Endothelial cell of umbilical vein (primary cell): Measurements from ENCODE around the gene DIP2C.

Experiments
- EZH2 ChIP-seq: IDR thresholded peaks from 2 replicates; pipeline ENCODE4 v1.6.1; 2012; ENCODE audit warnings: borderline replicate concordance, low read depth, mild to moderate bottlenecking, moderate library complexity, low read length, inconsistent platforms; ENCODE audit not compliant: severe bottlenecking
- TF ChIP-seq, protein P1 (sequence below), 2 donors: IDR thresholded peaks; 1 replicate in 1 of 2; 2 replicates in 1 of 2; pipeline ENCODE4 v1.5.1; 2011; ENCODE audit warnings: low read length in 2 of 2, mild to moderate bottlenecking in 2 of 2, moderate library complexity in 2 of 2, control low read depth in 1 of 2, inconsistent platforms in 1 of 2, low read depth in 1 of 2; ENCODE audit not compliant: insufficient read depth in 1 of 2; ENCODE audit errors: extremely low read depth in 1 of 2

DNA sequence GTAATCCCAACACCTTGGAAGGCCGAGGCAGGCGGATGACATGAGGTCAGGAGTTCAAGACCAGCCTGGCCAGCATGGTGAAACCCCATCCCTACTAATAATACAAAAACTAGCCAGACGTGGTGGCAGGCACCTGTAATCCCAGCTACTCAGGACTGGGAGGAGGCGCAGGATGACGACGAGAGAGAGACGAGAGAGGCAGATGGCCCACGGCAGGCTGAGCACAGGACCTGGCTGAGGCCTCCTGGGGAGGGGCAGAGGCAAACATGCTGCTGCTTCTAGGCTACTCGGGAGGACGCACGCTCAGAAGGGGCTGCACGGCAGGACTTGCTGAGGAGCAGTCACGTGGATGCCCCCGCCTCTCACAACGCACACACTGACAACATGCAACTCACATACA is 22.4 kb downstream of the DIP2C start:
- TF ChIP-seq, protein P1, sequence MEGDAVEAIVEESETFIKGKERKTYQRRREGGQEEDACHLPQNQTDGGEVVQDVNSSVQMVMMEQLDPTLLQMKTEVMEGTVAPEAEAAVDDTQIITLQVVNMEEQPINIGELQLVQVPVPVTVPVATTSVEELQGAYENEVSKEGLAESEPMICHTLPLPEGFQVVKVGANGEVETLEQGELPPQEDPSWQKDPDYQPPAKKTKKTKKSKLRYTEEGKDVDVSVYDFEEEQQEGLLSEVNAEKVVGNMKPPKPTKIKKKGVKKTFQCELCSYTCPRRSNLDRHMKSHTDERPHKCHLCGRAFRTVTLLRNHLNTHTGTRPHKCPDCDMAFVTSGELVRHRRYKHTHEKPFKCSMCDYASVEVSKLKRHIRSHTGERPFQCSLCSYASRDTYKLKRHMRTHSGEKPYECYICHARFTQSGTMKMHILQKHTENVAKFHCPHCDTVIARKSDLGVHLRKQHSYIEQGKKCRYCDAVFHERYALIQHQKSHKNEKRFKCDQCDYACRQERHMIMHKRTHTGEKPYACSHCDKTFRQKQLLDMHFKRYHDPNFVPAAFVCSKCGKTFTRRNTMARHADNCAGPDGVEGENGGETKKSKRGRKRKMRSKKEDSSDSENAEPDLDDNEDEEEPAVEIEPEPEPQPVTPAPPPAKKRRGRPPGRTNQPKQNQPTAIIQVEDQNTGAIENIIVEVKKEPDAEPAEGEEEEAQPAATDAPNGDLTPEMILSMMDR (IDR thresholded peaks at IDR 0.05; ENCODE audit: extremely low read depth in 1 of 2, insufficient read depth in 1 of 2, low read depth in 1 of 2, low read length in 2 of 2) = no peak
- TF ChIP-seq EZH2 = no peak
